ACC112 (cell line): ENCODE data around the gene SCRT2.
"Not testable (repeated sequence)": the region's sequence is repeated elsewhere in the genome, so short reads cannot be mapped to it uniquely, and the experiment has no call there.

Experiments used
- H2AFZ ChIP-seq: fragments of 200-600 bp; sonication (generic); one replicate; pipeline ENCODE4 v1.6.0; 2017; ENCODE audit warnings: antibody characterized with exemption, low read length; ENCODE audit not compliant: unreplicated experiment
- H3K27ac ChIP-seq: fragments of 200-600 bp; sonication (generic); 2 replicates; pipeline ENCODE4 v1.5.1; 2014; ENCODE audit warnings: low read depth, mild to moderate bottlenecking, antibody characterized with exemption, low read length, moderate library complexity
- H3K27me3 ChIP-seq: fragments of 200-600 bp; sonication (generic); 2 replicates; pipeline ENCODE4 v1.6.1; 2014; ENCODE audit warnings: mild to moderate bottlenecking, antibody characterized with exemption, low read length, moderate library complexity, mixed read lengths; ENCODE audit not compliant: insufficient read depth
- H3K36me3 ChIP-seq: fragments of 200-600 bp; sonication (generic); 2 replicates; pipeline ENCODE4 v1.6.1; 2016; ENCODE audit warnings: mild to moderate bottlenecking, antibody characterized with exemption, low read length, moderate library complexity, mixed read lengths; ENCODE audit not compliant: insufficient read depth
- H3K4me1 ChIP-seq: fragments of 200-600 bp; sonication (generic); one replicate; pipeline ENCODE4 v1.6.1; 2016; ENCODE audit warnings: low read length, mixed read lengths; ENCODE audit not compliant: insufficient read depth, unreplicated experiment, control insufficient read depth
- H3K4me3 ChIP-seq: fragments of 200-600 bp; sonication (generic); 2 replicates; pipeline ENCODE4 v1.5.1; 2014; ENCODE audit warnings: mild to moderate bottlenecking, low read depth, low read length
- H3K79me2 ChIP-seq: fragments of 200-600 bp; sonication (generic); one replicate; pipeline ENCODE4 v1.6.0; 2016; ENCODE audit warnings: low read length; ENCODE audit not compliant: control insufficient read depth, unreplicated experiment, insufficient read depth

Gene SCRT2

DNA sequence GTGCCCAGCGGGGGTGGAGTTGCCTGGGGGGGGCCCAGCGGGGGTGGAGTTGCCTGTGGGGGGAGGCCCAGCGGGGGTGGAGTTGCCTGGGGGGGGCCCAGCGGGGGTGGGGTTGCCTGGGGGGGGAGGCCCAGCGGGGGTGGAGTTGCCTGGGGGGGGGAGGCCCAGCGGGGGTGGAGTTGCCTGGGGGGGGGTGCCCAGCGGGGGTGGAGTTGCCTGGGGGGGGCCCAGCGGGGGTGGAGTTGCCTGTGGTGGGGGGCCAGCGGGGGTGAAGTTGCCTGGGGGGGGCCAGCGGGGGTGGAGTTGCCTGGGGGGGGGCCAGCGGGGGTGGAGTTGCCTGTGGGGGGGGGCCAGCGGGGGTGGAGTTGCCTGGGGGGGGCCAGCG is 33.6 kb downstream of the SCRT2 start:
- not testable (repeated sequence) for H3K27me3 ChIP-seq, H3K4me3 ChIP-seq, H3K4me1 ChIP-seq, H3K36me3 ChIP-seq, H2AFZ ChIP-seq, H3K79me2 ChIP-seq, H3K27ac ChIP-seq

DNA sequence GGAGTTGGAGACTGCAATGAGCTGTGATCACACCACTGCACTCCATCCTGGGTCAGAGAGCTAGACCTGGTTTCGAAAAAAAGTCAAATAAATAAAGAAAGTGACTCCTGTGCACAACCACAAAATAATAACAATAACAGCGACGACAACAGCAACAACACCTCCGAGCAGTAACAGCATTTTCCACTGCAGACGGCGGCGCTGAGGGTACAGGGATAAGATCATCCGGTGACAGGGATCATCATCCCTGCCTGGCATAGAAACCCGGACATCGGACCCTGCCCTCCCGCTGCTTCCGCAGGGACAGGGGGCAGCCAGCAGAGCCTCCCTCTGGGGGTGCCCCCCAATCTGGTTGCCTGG is 34.1 kb downstream of the SCRT2 start:
- H2AFZ ChIP-seq = no peak overlapping the region
- H3K27ac ChIP-seq = no peak overlapping the region
- no peaks in the 10 kb centered on the region for H3K36me3 ChIP-seq
- no peak overlapping the region for H3K4me3 ChIP-seq
- H3K27me3 ChIP-seq = peaks cover 7% of the 10 kb centered on the region; the same call in 1 of the 2 replicates
- H3K79me2 ChIP-seq = no peaks in the 10 kb centered on the region
- H3K4me1 ChIP-seq = no peaks in the 10 kb centered on the region

DNA sequence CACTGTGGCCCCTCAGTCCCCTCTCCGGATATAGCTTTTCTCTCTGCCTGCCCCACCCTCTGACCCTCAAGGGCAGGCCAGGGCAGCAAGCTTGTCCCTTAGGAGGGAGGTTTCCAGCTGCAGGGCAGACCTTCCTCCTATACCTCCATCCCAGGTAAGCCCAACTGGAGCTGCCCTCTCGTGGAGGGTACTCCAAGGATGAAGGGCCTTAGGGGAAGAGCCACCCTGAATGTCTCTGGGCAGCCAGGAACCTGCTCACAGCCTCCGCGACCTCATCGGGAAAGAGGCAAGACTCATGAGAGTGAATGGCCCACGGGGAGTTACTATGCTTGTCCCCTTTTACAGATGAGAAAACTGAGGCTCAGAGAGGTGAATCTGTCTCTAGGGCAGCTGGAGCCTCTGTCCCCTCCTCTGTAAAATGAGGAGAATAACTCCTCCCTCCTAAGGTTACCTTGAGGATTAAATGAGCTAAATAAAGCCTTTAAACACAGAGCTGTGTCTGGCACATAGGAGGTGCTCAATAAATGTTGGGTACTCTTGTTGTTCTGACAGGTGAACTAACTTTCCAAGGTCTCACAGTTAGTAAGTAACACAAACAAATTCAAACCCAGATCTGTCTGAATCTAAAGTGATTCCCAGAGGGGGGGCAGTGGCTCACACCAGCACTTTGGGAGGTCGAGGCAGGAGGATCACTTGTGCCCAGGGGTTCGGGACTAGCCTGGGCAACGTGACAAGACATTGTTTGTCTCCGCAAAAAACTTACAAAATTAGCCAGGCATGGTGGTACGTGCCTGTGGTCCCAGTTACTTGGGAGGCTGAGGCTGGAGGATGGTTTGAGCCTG is 34.7 kb downstream of the SCRT2 start:
- H3K79me2 ChIP-seq = no peaks in the 10 kb centered on the region
- no peaks in the 10 kb centered on the region for H3K36me3 ChIP-seq
- no peak overlapping the region for H3K27ac ChIP-seq
- H3K4me1 ChIP-seq = no peaks in the 10 kb centered on the region
- H2AFZ ChIP-seq = no peak overlapping the region
- no peak overlapping the region for H3K4me3 ChIP-seq
- H3K27me3 ChIP-seq = peaks cover 7% of the 10 kb centered on the region; the same call in 1 of the 2 replicates

- no peaks in the 10 kb centered on the region for H3K79me2 ChIP-seq
- H3K4me3 ChIP-seq = no peak overlapping the region
- no peaks in the 10 kb centered on the region for H3K4me1 ChIP-seq
- peaks cover 24% of the 10 kb centered on the region for H3K27me3 ChIP-seq
- no peak overlapping the region for H3K27ac ChIP-seq
- H3K36me3 ChIP-seq = no peaks in the 10 kb centered on the region
- no peak overlapping the region for H2AFZ ChIP-seq
Observed at GRCh38 chr20:638579-638978, 37.0 kb downstream of the SCRT2 start.

DNA sequence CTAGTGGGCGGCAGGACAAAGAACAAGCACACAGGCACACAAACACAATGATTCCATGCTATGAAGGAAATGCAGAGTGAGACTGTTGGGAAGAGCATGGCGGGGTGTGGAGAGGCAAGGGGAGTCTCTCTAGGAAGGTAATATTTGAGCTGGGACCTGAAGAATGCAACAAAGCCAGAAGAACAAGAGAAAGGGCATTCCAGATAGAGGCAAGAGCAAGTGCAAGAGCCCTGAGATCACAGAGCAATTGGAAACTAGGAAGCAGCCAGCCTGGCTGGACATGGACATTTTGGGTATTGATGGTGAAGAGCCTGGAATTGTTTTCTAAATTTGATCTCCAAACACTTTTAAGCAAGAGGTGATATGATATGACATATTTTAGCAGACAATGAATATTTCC is 38.0 kb downstream of the SCRT2 start:
- Histone ChIP-seq H3K27ac (no peak overlapping the region), H2AFZ (no peak overlapping the region), H3K4me3 (no peak overlapping the region), H3K36me3 (no peaks in the 10 kb centered on the region), H3K4me1 (no peaks in the 10 kb centered on the region), H3K79me2 (no peaks in the 10 kb centered on the region), H3K27me3 (peaks cover 25% of the 10 kb centered on the region)

GRCh38 chr20:635893-636338 is 39.7 kb downstream of the SCRT2 start:
- H3K4me1 ChIP-seq = no peaks in the 10 kb centered on the region
- H2AFZ ChIP-seq = no peak overlapping the region
- peaks cover 25% of the 10 kb centered on the region for H3K27me3 ChIP-seq
- H3K27ac ChIP-seq = no peak overlapping the region
- H3K4me3 ChIP-seq = no peak overlapping the region
- H3K36me3 ChIP-seq = no peaks in the 10 kb centered on the region
- H3K79me2 ChIP-seq = no peaks in the 10 kb centered on the region

GRCh38 chr20:635028-635892 is 40.3 kb downstream of the SCRT2 start:
- H3K36me3 ChIP-seq = no peaks in the 10 kb centered on the region
- no peaks in the 10 kb centered on the region for H3K4me1 ChIP-seq
- no peak overlapping the region for H2AFZ ChIP-seq
- no peaks in the 10 kb centered on the region for H3K79me2 ChIP-seq
- peaks cover 28% of the 10 kb centered on the region for H3K27me3 ChIP-seq
- H3K27ac ChIP-seq = no peak overlapping the region
- no peak overlapping the region for H3K4me3 ChIP-seq

- Histone ChIP-seq H3K27ac (no peak overlapping the region), H2AFZ (no peak overlapping the region), H3K36me3 (no peaks in the 10 kb centered on the region), H3K27me3 (peaks cover 33% of the 10 kb centered on the region), H3K79me2 (no peaks in the 10 kb centered on the region), H3K4me1 (no peaks in the 10 kb centered on the region), H3K4me3 (no peak overlapping the region)
Observed at GRCh38 chr20:634148-634925, 41.3 kb downstream of the SCRT2 start.

GRCh38 chr20:631101-631500 is 44.5 kb downstream of the SCRT2 start:
- H3K27ac ChIP-seq = no peak overlapping the region

DNA sequence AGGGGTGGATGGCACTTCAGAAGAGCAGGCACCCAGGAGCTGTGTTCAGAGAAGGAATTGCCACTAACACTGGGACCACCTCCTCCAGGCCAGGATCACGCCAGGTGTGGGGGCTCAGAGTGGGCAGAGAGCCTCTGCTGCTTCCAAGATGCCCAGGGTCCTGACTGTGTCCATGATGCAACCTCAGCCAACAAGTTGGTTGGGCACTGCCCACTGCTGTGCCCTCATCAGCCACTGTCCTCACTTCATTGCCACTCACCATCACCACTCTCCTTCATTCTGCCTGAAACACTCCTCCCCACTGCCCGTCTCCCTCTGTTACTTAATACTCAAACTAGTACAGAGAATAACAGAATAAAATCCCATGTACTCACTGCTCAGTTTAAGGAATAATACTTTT is 49.0 kb downstream of the SCRT2 start:
- H2AFZ ChIP-seq = no peak overlapping the region
- no peaks in the 10 kb centered on the region for H3K4me1 ChIP-seq
- H3K27ac ChIP-seq = no peak overlapping the region
- H3K27me3 ChIP-seq = peaks cover 73% of the 10 kb centered on the region
- H3K79me2 ChIP-seq = no peaks in the 10 kb centered on the region
- no peaks in the 10 kb centered on the region for H3K36me3 ChIP-seq
- no peak overlapping the region for H3K4me3 ChIP-seq

More at GRCh38 chr20:631101-631500, 44.5 kb downstream of the SCRT2 start:
- Histone ChIP-seq H2AFZ (no peak overlapping the region), H3K4me1 (no peaks in the 10 kb centered on the region), H3K27me3 (peaks cover 54% of the 10 kb centered on the region), H3K79me2 (no peaks in the 10 kb centered on the region), H3K36me3 (no peaks in the 10 kb centered on the region), H3K4me3 (no peak overlapping the region)
